Measurements from ENCODE around the gene IGFBPL1.

DNA sequence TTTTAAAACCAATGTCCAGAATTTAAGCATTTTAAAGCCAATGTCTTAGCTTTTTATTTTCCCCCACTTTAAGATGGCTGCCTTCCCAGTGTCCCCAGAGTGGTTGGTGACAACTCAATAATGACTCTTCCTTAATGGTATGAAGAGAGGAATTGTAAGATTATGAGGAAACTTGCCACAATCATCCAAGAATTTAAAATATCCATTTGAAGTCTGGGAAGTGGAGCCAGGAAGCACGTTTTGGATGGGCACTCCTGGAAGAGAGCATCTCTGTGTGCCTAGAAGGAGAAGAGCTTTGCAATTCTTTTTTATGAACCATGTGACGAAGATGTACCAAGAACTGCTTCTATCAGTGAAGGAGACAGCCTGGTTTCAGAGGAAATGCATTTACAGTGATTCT, 11.3 kb upstream of the IGFBPL1 start:
- TF ChIP-seq CEBPB (IDR thresholded peaks at IDR 0.05) = no peak
- no peak for TF ChIP-seq RAD21 (IDR thresholded peaks at IDR 0.05; ENCODE audit: low read depth)
- TF ChIP-seq, protein P1, sequence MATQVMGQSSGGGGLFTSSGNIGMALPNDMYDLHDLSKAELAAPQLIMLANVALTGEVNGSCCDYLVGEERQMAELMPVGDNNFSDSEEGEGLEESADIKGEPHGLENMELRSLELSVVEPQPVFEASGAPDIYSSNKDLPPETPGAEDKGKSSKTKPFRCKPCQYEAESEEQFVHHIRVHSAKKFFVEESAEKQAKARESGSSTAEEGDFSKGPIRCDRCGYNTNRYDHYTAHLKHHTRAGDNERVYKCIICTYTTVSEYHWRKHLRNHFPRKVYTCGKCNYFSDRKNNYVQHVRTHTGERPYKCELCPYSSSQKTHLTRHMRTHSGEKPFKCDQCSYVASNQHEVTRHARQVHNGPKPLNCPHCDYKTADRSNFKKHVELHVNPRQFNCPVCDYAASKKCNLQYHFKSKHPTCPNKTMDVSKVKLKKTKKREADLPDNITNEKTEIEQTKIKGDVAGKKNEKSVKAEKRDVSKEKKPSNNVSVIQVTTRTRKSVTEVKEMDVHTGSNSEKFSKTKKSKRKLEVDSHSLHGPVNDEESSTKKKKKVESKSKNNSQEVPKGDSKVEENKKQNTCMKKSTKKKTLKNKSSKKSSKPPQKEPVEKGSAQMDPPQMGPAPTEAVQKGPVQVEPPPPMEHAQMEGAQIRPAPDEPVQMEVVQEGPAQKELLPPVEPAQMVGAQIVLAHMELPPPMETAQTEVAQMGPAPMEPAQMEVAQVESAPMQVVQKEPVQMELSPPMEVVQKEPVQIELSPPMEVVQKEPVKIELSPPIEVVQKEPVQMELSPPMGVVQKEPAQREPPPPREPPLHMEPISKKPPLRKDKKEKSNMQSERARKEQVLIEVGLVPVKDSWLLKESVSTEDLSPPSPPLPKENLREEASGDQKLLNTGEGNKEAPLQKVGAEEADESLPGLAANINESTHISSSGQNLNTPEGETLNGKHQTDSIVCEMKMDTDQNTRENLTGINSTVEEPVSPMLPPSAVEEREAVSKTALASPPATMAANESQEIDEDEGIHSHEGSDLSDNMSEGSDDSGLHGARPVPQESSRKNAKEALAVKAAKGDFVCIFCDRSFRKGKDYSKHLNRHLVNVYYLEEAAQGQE (IDR thresholded peaks at IDR 0.05; ENCODE audit: low read depth) = no peak
